ENCODE measurements around the gene HOXD10.

The HOXD10 gene

DNA sequence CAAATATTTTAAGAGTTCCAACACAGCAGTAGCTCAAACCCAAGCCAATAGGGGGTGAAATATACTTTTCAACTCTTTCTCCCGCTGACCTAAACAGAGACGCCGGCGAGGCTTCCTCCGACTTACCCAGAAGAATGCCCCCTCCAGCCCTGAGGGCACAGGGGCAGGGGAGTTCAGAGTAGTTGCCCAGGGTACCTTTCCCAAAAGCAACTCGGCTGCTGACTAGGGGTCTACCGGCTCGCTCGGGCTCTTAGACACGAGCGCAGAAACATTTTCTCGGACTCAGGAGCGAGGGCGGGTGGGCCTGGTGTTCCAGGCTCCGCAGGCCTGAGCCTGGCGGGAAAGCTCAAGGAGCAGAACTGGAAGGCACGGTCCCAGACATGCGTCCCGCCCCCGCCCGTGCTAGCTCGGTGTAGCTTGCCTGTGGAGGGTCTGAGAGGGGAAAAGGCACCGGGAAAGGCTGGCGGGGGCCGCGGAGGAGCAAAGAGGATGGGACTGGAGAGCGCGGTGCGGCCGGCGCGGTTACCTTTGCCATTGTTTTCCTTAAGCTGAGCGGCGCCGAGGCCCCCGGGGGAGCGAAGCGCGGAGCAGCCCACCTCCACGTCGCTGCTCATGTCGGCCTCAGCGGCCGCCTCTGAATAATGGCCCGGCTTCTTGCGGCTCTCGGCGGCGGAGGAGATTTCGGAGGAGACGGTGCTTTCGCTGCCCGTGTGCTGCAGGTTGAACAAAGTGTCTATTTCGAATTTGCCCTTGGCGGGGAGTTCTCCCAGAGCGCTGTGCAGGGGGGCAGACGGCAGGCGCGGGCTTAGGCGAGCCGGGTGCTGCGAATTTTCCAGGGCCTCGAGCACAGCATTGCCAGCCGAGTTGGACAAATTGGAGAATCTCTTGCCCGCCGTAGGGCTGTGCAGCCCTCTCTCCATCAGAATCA lies 33.5 kb upstream of the HOXD10 start:
- DNase-seq (ENCODE audit: low read depth): no peak

DNA sequence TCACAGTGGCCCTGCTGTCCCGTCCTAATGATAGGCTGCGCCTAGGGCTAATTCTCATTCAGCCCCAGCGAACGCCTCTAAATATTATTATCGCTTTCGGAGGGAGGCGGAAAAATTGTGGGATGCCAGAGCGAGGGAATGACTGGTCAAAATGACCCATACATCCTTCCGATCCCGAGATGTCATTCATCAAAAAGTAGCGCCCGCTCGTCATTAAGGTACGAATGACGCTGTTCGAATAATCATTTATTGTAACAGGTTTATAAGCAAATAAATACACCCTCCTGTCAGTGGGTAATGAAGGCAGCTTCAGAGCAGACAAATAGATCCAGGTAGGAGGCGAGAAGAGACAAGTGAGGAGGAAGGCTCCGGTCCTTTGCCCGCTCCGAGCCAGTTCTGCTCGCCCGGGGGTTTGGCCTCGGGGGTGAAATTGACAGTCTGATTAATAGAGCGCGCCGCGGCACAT lies 32.7 kb upstream of the HOXD10 start, which contains the start of gene EVX2:
Gene EVX2 (minus strand): TSS at position 167 of the 466 bp plus-strand sequence. CDS start 186 bp downstream, outside the sequence.
- DNase-seq (ENCODE audit: low read depth): no peak

GRCh38 chr2:176084611-176085119 lies 31.9 kb upstream of the HOXD10 start:
- no peak for DNase-seq (ENCODE audit: low read depth)

DNA sequence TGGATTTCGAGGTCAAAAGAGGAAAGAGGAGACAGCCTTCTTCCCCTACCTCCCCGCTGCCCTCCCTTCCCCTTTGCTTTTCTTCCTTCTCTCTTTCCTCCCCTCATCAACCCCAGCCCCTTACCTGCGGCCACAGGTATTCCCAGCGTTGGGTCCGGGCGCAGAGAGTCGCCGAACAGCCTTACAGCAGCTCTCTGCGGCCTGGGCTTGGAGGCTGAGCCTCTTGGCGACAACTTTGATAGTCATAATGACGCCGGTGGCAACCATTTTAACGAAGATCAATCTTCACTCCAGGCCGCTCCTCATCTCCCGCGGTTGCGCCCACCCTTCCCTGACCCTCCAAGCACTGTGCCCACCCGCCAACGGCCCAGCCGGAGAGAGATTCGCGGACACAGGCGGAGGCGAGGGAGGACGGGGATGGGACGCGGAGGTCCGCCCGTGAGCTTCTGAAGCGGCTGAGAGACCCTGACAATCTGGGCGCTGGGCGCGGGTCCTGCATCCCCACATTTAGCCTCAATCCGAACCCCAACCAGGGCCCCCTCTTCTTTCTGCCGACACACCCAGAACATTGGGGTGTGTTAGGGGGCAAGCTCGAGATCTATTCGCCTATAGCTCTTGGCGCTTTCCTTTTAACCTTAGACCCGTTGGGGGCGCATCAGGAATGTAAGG lies 31.3 kb upstream of the HOXD10 start:
- no peak for DNase-seq (ENCODE audit: low read depth)

GRCh38 chr2:176085861-176086771 lies 30.5 kb upstream of the HOXD10 start:
- DNase-seq (ENCODE audit: low read depth): no peak

DNA sequence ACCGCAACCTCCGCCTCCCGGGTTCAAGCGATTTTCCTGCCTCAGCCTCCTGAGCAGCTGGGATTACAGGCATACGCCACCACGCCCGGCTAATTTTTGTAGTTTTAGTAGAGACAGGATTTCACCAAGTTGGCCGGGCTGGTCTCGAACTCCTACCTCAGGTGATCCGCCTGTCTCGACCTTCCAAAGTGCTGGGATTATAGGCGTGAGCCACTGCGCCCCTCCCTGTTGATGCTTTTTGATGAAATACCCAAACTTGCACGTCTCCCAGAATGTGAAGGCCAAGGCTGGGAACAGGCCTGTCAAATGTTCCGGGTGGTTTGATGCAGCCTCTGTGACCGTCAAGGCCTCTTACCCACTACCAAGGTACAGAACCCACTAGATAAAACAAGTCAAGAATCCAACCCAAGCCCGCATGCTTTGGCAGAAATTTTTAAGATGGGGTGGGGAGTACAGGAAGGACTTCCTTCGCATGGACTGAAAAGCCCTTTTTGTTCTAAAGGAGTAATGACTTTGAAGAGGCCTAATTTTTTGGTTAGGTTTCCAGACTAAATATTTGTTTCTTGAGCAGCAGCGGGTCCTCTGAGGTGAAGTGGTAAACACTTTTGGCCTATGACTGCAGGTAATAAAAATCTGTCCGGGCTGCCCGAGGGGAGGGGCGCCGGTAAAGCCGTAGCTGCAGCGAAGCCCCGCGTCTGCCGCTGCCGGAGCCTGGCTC lies 29.1 kb upstream of the HOXD10 start:
- DNase-seq (ENCODE audit: low read depth): no peak

GRCh38 chr2:176088048-176088936 lies 28.3 kb upstream of the HOXD10 start:
- DNase-seq (ENCODE audit: low read depth): no peak

DNA sequence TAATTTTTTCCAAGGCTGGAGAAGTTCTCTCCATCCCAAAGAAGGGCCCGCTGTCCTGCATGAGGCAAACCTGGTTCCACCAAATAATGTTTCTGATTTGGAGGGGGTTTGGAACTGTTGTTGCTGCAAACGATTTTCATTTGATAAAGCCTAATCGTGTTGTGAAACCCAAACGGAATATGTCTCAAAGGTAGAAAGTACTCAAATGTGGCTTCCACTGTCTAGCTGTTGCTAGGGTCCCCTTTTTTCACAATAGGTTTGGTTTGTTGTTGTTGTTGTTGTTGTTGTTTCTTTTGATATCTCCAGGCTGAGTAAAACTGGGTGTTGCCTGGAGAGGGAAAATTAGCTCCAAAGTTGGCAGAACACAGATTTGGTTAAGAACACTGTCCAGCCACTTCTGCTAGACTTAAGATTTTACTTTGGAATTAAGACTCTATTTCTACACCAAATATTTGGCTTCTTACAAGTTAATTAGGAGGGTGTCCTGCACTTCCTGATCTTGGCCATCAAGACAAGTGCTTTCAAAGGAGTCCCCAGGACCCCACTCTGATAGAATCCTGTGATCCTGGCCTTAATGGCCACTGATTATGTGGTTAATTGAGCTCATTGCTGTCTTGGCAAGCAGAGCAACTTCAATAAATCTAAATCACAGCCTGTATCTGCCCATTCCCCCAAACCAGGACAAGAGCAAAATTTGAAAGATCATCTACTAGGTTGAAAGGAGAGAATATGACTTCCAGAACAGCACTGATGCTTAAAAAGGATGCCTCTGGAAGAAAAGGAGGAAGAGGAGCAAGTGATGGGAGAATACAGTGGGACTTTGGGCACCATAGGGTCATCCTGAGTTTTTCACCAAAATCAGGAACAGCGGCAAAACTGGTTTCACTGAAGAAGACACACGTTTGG lies 27.4 kb upstream of the HOXD10 start:
- no peak for DNase-seq (ENCODE audit: low read depth)

DNA sequence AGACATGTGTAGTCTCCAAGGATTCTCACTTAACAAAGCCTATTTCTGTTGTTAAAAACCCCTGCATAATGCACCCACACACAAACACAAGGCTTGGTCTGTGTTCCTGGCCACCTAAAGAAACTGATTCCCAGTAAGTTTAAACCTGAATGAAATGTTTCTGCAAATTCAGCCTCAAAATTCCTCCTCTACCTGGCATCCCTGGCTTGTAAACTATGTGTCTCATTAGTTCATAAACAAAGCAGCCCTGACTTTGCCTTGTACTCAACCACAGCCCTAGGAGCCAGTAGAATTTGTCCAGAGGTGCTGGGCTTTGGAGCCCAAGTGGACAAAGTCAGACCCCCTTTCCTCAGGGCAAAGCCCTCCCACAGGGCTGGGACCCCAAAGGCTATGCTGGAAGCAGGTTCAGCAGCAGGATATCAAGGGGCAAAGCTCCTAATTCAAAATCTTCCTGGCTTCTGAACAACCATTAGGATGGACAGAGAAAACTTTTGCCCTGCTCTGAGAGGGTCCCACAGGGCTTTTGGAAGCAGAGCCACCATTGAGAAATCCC lies 26.7 kb upstream of the HOXD10 start:
- no peak for DNase-seq (ENCODE audit: low read depth)

DNA sequence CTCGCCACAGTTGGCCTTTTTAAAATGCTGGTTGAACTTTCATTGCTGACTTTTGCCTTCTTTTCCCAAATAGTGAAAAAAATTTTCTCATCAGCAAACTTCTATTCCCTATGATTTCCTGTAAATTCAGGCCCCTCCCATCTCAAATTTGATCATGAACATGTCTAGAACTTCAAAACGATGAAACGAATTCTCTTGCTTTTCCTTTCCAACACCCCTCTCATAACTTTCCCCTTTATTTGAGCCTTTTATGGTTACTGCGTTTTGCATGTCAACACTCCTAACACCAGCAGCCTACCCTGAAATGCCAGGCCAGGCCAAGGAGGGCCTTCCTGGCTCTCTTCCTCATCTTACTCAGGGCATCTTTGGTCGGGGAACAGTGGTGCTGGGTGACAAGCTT lies 25.7 kb upstream of the HOXD10 start:
- no peak for DNase-seq (ENCODE audit: low read depth)

GRCh38 chr2:176091329-176092258 lies 25.0 kb upstream of the HOXD10 start:
- DNase-seq (ENCODE audit: low read depth): no peak

DNA sequence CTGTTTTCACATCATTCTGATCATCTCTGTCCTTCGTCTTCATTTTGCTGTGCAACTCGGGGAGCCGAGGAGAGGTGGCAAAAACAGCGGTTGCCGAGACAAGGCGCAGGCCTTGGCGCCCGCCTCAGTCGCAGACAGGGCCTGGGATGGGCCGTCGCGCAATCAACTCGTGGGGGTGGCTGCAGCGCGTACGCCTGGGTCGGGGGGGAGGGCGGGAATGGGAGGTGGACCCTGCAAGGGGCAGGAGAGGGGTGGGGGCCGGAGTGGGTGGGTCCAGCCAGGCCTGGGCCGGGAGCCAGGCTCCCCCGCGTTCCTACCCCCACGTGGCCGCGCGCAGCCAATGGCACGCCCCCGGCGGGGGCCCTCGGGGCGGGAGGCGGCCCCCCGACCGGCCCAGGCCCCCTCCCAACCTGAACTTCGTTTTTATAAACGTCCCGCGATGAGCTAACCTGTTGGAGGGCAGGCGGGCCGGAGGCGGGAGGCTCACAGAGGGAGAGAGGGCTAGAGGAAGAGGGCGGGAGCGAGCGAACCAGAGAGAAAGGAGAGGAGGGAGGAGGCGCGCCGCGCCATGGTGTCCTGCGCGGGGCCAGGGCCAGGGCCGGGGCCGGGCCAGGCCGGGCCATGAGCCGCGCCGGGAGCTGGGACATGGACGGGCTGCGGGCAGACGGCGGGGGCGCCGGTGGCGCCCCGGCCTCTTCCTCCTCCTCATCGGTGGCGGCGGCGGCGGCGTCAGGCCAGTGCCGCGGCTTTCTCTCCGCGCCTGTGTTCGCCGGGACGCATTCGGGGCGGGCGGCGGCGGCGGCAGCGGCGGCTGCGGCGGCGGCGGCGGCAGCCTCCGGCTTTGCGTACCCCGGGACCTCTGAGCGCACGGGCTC lies 24.1 kb upstream of the HOXD10 start, which contains the start of gene HOXD13:
Gene HOXD13 (plus strand): TSS at position 452 of the 875 bp plus-strand sequence. CDS start 170 bp downstream, at position 622.
- no peak for DNase-seq (ENCODE audit: low read depth)

- DNase-seq (ENCODE audit: low read depth): no peak
These were observed 23.3 kb upstream of the HOXD10 start for GRCh38 chr2:176093145-176093897.

DNA sequence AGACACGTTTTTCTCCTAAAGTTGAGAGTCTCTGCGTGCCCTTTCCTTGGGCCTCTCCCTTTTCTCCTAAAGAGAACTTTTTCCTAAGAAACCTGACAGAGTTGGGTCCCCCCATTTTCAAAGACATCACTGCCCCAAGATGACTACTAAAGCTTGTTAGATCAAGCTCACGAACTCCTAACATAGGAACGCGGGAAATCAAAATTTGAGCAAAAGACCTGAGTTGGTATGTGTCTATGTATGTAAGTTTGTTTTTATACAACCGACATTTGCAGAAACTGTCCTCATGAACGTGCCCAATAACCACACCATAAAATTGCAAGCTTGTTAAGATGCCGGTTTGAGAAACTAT lies 22.7 kb upstream of the HOXD10 start:
- DNase-seq (ENCODE audit: low read depth): no peak

- no peak for DNase-seq (ENCODE audit: low read depth)
These were observed 22.2 kb upstream of the HOXD10 start for GRCh38 chr2:176094349-176094748.

GRCh38 chr2:176095421-176095820 lies 21.2 kb upstream of the HOXD10 start:
- DNase-seq (ENCODE audit: low read depth): no peak

Measured in GM04503 (cell line).